GM21717 (cell line): ENCODE data around the gene VPS41.
"Not testable (repeated sequence)": the region's sequence is repeated elsewhere in the genome, so short reads cannot be mapped to it uniquely, and the experiment has no call there.

ENCODE experiments used
- ATAC-seq: cut with Tn5 transposase; IDR thresholded peaks from one replicate; pipeline ENCODE4 v1.9.1; 2021; ENCODE audit warnings: mild to moderate bottlenecking, moderate library complexity; ENCODE audit not compliant: unreplicated experiment

Gene VPS41

GRCh38 chr7:38855867-38856266 lies 53.1 kb downstream of the VPS41 start:
- ATAC-seq = no peak

- peak; percentile 55 for ATAC-seq
Observed at GRCh38 chr7:38855386-38855785, 53.6 kb downstream of the VPS41 start.

GRCh38 chr7:38854947-38855346 lies 54.0 kb downstream of the VPS41 start:
- not testable (repeated sequence) for ATAC-seq

GRCh38 chr7:38851321-38851720 lies 57.7 kb downstream of the VPS41 start:
- ATAC-seq = no peak

GRCh38 chr7:38846280-38846679 lies 62.7 kb downstream of the VPS41 start:
- no peak for ATAC-seq

GRCh38 chr7:38844952-38845563 lies 63.9 kb downstream of the VPS41 start:
- ATAC-seq = no peak

- no peak for ATAC-seq
Observed at GRCh38 chr7:38842746-38843145, 66.2 kb downstream of the VPS41 start.

- ATAC-seq = no peak
Observed at GRCh38 chr7:38840736-38841460, 68.1 kb downstream of the VPS41 start.

- ATAC-seq = no peak
Observed at GRCh38 chr7:38839851-38840250, 69.1 kb downstream of the VPS41 start.

- no peak for ATAC-seq
Observed at GRCh38 chr7:38838725-38839385, 70.1 kb downstream of the VPS41 start.

- no peak for ATAC-seq
Observed at GRCh38 chr7:38834357-38834756, 74.6 kb downstream of the VPS41 start.

GRCh38 chr7:38833329-38833728 lies 75.7 kb downstream of the VPS41 start:
- no peak for ATAC-seq

- no peak for ATAC-seq
Observed at GRCh38 chr7:38831259-38831996, 77.6 kb downstream of the VPS41 start.

- ATAC-seq = no peak
Observed at GRCh38 chr7:38830826-38831225, 78.2 kb downstream of the VPS41 start.

- no peak for ATAC-seq
Observed at GRCh38 chr7:38829488-38830165, 79.4 kb downstream of the VPS41 start.

GRCh38 chr7:38828026-38828425 lies 81.0 kb downstream of the VPS41 start:
- ATAC-seq = no peak

GRCh38 chr7:38825721-38826440 lies 83.1 kb downstream of the VPS41 start:
- peak; percentile 47 for ATAC-seq

GRCh38 chr7:38824948-38825347 lies 84.0 kb downstream of the VPS41 start:
- ATAC-seq = no peak

GRCh38 chr7:38822549-38822948 lies 86.4 kb downstream of the VPS41 start:
- no peak for ATAC-seq

GRCh38 chr7:38820571-38820970 lies 88.4 kb downstream of the VPS41 start:
- no peak for ATAC-seq
